Left cardiac atrium (tissue), 4 donors: ENCODE measurements around the gene KCTD1. TPM values are rescaled to one million over a fixed set of nuclear protein-coding genes. Genes with fewer than 3 reads are reported as not detected.

Experiments used
- ATAC-seq, 2 donors: fragments of 200-7000 bp; cut with Tn5 transposase; one replicate each; pipeline ENCODE4 v1.9.1; 2020; ENCODE audit warnings: mild to moderate bottlenecking in 2 of 2, moderate library complexity in 2 of 2
- DNase-seq: peaks from one replicate; pipeline ENCODE4 v3.0.0-alpha.2; 2020
- intact Hi-C, 2 donors: fragments of 100-400 bp; cut with DNase I; formaldehyde crosslinking; loops; one replicate each; pipeline versions ENCODE4 v1.14.1 to v1.15.1; 2022 to 2023
- total RNA-seq, 2 donors: library from RNA; stranded (reverse); fragmentation: NEBNext Ultra II Directional; extraction: Animal tissue kit (Norgen Biotek cat#: 25700); gene quantifications; one replicate each; pipeline ENCODE4 v1.2.1, GENCODE V29; 2021
- donor health status: DM: no; HTN: yes; CAD: no.
- donor health status: DM: no; HTN: yes; CAD: no; lungs with severe emphysema.
- donor health status: DM: yes; HTN: yes; CAD: no.
- donor health status: Dilated cardiomyopathy.

Gene KCTD1
- total RNA-seq, 2 donors from 2014 or later: 35.6 to 42.2 TPM

DNA sequence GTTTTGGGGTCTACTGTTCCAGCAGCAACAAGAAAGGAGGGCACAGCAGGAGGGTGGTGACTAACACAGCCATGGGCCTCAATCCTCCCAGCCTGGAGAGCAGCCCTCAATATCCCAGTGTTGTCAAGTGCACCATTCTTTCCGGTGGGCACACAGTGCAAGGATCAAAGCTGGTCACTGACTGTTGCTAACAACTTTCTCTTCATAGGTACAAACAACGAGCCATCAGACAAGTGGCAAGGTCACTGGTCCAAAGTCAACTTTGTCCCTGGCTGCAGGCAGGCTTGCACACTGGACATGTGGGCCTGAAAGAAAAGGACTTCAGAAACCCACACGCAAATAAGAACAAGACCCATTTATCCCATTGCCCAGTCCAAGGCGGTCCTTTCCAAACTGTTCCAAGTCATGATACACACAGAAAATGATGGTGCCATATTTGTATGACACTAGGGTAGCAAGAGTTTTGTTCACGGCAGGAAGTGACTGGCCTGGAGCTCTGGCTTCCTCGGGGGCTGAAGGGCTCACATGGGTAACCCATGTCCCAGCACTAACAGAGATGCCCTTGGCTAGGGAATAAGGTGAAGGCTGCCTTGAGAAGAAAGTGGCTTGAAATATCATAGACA lies 57.0 kb downstream of the KCTD1 start:
- intact Hi-C loops: no loop called here

DNA sequence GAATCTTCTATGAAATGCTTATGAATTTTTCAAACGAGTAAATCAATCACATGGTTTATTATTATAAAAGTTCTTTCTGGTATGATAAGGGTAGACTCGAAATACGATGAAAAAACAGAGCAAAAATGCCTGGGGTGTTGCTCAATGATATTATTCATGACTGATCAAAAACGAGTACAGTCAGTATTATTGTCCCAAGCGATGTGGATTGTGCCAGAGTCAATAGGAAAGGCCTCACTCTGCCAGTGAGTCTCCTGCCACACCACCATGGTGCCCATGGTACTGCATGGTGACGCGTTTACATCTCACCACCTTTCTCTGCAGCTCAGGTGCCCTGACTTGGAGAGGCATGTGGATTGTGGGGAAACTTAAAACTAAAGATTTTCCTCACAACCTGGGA lies 58.5 kb downstream of the KCTD1 start:
- intact Hi-C loops: no loop called here
- ATAC-seq: no peak
- no peak for DNase-seq

More for the DNA sequence above, 57.0 kb downstream of the KCTD1 start:
- no peak for ATAC-seq
- no peak for DNase-seq

DNA sequence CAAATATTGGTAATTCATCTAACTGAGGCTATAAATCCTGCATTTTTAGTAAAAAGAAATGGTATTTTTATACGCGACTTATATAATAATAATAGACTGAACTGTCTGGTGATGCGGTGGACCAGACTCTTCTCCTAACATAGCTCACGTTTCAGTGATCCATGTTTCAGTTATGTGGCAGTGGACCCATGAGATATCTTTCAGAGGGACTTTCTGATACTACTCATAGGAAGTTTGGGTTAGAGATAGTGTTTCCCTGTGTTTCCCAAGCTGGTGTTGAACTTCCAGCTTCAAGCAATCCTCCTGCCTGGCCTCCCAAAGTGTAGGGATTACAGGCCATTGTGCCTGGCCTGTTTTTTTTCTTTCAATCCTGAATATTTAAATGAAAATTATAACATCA lies 59.2 kb downstream of the KCTD1 start:
- intact Hi-C loops: no loop called here
- ATAC-seq: no peak
- no peak for DNase-seq

DNA sequence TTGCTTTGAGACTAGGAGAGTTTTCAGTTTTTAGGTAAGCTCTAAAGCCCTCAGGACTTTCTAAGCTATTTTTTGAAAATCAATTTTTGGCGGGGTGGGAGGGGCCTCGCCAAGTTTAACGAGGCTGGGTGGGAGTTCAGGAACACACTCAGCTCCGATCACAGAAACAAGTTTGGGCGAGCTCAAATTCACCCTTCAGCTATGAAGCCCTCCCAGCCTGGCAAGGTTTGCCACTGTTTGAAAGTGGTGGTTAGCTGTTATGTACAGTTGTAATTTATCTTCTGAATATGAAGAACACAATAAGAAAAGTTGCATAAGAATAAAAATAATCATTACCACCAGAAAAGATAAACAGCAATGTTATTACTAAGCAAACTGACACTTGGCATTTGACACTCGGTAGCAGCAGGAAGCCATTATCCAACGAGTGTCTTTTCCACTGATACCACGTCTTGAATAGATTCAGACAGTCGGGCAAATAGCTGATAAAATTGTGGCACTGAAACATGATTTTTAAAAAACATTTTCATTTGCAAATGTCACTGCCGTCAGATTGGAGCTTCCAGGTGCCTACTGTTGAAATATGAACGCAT lies 59.8 kb downstream of the KCTD1 start:
- intact Hi-C loops: no loop called here
- ATAC-seq (no peak), DNase-seq (no peak)

DNA sequence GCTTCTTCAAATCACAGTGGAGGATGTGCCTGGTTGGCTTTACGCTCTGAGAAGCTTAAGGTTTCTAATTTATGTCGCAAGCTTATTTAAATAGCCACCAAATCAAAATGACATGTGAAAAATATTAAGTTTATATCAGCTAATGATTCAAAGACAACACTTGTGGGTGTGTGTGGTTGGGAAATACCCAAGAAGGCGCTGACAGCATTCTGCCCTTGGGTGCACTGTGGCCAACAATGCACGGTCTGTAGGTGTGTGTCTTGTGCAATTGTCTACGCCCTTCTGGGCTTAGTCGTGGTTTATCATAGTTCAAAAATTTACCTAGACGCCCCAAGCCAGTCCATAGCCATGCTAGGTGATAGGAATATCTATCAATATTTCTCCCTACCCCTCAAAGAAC lies 60.9 kb downstream of the KCTD1 start:
- DNase-seq: no peak
- ATAC-seq: peak in 1 of 2 donors; percentile 44
- intact Hi-C loops: no loop called here

DNA sequence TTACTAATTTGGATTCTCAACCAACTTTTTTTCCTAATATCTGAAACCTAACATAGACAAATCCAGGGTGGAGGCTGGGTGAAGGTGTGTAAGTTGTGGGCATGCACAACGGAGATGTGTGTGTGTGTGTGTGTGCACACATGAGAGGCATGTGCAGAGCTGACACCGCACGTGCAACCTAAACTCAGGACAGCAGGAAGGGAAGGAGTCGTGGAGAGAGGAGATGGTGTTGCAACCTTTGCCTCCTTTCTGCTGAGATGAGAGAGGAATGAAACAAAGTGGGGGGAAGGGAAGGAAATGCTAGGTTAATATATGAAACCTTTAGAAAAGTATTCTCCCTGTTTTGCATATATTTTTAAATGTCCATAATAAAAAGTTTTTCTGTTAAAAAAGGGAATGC lies 64.7 kb downstream of the KCTD1 start:
- DNase-seq: no peak
- ATAC-seq: no peak
- intact Hi-C loops: no loop called here

DNA sequence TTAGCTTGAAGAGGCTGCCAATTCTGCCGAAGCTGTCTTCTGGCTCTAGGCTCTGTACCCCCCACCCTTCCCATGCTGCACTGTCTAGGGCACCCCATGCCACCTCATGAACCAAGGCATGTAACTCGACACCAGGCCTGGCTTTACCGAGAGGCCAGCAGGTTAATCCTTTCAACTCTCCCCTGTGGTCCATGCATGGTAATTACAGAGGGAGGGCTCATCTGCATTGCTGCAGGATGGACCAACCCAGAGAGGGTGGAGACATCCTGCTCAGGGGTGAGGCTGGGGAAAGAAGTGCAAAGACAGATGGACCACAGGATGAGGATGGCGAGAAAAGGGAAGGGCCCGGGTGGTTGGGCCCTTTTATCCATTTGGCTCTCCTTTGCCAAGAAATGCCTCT lies 65.8 kb downstream of the KCTD1 start:
- intact Hi-C loops: no loop called here
- ATAC-seq: no peak
- no peak for DNase-seq

DNA sequence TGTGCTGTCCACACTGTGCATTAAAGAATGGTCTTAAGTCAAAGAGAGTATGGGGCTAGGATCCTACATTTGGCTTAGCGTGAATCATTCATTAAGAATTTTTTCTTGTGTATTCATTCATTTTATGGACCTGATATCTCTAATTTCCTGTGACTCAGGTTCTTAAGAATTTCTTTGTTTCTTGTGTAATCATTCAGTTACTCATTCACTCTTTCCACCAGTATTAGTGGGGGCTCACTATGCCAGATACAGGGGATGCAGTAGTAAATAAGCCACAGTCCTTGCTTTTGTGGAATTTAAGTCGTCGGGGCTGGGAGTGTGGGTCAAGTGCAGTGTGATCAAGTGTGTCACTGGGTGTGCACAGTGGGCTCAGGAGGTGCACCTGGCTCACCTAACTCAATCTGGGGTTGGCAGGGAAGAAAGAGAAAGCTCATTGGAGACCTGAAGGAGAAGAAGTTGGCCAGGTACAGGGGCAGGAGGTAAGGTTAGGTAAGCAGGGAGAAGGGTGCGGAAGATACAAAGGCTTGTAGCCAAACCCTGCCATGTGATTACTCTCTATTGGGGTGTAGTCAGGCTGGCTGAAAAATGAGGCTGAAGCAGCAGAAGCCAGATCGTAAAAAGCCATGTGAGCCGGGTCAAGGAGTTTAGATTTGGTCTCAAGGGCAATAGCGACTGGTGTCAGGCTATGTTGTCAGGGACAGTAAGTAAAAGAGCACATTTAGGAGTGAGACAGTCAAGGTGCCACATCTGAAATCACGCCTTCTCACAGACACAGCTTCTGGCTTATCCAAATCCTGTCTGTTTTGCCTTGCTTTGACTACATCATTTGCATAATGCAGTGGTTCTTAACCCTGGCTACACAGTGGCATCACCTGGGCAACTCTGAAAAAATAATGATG lies 67.2 kb downstream of the KCTD1 start:
- ATAC-seq (peak in 1 of 2 donors; percentile 45), DNase-seq (no peak)
- intact Hi-C loops: no loop called here

DNA sequence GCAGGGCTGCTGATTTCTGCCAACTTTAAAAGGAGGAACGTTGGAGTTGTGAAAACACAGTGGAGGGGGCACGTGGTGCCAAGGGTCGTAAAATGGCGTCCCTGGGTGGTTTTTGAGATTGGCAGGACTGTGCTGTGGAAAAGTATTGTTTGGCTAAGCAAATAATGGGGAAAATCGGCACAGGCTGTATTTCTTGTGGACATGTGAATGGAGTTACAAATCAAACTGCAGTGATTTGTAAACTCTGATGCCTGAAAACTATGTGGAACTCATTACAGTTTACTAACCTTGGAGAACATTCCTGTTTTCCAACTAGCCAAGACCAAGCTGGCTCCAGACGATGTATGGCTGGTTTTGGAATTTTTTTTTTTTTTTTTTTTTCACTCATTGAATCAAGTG lies 68.7 kb downstream of the KCTD1 start:
- intact Hi-C loops: no loop called here
- ATAC-seq: peak in 1 of 2 donors; percentile 27
- no peak for DNase-seq

DNA sequence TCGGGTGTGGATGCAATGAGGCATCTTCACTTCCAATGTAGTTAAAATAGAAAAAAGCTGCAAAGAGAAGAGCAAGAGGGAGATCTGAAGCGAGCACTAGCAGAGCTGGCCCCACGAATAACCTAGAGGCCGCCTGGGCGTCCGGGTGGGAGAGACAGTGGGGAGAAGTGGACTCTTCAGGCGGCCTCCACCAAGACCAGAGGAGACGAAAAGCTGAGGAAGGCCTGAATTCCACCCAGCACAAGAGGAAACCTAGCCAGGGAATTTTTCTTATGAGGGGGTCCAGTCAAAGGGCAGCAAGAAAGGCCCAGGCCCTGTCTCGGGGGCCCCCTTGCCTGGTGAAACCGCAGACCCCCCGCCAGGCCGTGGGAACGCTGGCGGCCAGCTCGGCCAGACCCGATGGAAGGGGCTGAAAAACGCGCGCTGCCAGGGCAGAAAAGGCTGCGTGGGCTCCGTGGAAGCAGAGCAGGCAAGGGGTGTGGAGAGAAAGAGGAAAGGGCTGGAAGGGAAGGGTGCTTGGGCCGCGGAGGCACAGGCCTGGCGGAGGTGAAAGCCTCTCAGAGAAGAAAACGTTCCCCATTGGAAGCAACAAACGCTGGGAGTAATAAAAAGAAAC lies 69.2 kb downstream of the KCTD1 start:
- ATAC-seq (peak in 1 of 2 donors; percentile 23), DNase-seq (no peak)
- intact Hi-C loops: no loop called here

DNA sequence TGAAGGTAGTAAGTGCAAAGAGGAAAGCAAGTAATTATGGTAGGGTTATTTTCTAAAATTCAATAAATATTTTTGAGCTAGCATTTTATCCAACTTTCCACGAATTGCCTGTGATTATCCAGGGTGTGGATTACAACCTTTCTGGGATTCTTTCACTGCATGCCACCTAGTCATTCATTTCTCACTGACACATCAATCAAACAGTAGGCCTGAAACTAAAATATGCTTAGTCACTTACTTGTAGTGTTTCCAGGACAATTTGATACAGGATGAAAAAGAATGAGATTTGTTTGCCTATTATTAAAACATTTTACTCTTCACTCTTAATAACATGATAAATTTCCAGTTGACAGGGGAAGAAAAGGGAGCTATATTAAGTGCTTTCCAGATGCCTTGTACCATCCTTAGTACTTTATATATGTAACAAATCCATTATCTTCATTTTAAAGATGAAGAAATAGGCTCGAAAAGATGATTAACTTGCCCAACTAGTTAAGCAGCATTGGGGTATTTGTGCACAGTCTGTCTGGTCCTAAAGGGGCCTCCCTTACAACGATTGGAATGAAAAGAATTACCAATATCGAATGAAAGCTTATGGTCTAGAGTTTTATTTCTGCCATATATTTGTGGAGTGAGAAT lies 70.4 kb downstream of the KCTD1 start:
- DNase-seq: no peak
- intact Hi-C loops: no loop called here
- ATAC-seq: no peak

DNA sequence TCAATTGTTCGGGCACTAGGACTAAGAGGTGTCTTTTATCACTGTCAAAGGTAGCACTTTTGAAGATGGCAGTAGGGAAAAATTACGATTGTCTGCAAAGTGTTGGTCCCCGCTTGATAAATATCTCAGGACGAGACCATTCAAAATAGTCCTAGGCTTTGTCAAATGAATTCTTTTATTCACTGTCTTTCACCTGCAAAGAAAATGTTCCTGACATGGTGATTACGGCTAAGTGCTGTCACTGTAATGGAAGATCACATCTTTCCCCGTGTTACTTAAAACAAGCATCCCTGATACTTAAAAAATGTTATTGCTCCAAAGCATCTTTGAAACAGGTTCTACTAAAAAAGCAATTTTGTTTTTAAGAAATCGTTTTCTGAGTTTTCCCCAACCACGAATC lies 71.7 kb downstream of the KCTD1 start:
- intact Hi-C loops: no loop called here
- ATAC-seq: no peak
- no peak for DNase-seq

DNA sequence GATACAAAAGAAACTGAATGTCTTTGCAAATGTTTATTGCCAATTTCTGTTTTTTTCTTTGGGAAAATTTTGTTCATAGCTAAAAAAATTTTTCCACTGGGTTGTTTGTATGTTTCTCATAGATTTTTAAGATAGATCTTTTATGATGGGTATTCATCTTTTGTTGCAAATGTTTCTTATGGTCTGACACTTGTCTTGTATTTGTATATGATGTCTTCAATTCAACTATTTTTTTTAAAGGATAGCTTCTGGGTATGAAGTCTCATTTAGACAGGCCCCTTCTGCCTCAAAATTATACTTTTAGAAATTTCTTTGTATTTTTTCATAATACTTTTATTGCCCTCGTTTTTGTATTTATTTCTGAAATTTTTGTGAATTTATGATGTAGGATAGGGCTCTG lies 73.8 kb downstream of the KCTD1 start:
- DNase-seq (no peak), ATAC-seq (no peak)
- intact Hi-C loops: no loop called here

DNA sequence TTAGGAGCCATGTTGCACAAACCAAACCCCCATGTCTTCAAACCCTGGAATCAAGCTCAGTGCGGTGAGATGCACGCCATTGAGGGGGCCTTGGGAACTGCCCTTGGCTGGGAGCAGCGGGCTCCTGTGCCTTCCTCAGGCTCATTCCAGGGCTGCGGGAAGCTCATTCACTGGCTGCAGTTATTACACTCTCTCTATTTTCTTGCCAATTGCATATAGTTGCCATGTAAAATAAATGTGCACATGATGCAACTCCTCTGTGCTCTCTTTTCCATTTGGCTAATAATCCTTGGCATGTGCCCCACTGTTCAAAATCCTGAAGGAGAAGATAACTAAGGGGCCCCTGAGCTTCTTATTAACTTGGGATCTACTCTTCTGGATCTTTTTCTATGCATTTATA lies 74.7 kb downstream of the KCTD1 start:
- DNase-seq (no peak), ATAC-seq (peak in 1 of 2 donors; percentile 45)
- intact Hi-C loops: no loop called here

DNA sequence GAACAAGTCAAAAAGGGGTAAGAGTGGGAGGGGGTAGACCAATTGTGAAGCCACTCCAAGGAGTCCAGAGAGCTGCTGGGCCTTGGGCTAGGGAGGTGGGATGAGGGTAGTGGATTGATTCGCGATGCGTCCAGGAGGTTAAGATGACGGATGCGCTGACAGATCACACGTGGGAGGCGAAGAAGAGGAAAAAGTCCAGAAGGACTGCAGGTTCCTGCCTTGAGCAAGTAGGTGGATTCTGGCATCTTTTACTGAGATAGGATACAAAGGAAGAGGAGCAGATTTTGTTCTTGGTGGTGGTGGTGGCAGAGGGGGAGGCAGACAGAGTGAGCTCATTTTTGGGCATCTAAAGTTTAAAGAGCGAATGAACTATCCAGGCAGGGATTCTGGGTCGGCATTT lies 76.5 kb downstream of the KCTD1 start:
- DNase-seq (no peak), ATAC-seq (peak in 1 of 2 donors; percentile 49)
- intact Hi-C loops: no loop called here

DNA sequence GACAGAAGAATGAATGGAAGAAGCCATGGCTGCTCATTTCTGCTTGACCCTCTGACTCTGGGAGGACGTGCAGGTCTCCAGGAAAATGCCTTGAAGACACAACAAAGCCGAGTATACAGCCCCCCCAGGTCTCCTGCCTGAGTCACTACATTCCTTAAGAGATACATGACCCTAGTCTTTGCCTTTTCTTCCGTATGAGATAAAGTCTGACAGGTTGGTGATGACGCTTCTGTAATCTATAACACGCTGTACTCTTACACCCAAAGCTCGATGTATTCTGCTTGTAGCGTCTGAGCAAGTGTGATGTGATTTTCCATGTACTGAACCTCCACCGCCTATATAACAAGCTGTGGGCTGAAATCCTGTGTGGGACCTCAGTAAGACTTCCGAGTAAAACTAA lies 77.3 kb downstream of the KCTD1 start:
- intact Hi-C loops: no loop called here
- peak in 1 of 2 donors; percentile 75 for ATAC-seq
- DNase-seq: no peak

DNA sequence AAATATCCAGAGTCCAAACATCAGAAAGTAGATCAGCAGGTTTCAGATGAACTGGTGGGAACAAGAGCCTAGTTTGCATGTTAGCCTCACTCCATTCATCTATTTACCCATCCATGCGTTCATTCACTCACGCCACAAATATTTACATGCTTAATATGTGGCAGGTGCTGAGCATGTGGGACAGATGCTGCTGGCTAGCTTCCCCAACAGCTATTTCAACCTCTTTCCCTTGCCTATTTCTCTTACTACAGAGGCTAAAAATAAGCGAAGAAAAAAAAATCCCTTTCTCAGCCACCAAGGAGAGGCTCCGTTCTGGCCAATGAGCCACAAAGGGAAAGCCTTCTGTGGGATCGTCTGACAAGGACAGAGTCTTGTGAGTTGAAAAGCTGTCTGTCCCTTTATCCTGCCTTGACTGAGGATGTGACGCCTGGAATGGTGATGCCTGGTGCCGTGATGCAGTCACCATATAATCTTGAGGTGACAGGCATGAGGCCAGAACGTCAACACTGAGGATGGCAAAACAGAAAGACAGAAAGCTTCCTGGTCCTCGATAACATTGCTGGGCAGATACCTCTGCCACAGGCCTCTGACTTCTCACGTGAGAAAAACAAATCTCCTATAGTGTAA lies 78.2 kb downstream of the KCTD1 start:
- ATAC-seq: peak in 1 of 2 donors; percentile 55
- intact Hi-C loops: no loop called here
- DNase-seq: no peak

DNA sequence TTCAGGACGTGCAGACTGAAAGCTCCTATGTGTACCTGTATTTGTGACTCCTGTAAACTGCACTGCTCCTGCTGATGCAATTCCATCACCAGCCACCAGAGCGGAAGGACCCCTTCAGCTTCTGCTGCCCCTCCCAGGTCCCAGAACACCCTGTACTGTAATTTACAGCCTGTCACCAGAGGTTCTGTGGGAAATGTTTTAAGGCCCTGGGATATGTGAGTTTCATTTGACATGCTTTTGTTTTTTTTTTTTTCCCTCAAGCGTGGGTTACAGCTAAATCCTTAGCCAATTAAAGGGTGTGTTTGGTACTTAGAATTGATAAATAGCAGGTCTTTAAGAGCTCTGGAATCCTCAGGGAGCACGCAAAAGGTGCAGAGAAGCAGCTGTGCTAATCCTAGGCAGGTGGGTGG lies 79.4 kb downstream of the KCTD1 start:
- ATAC-seq (no peak), DNase-seq (no peak)
- intact Hi-C loops: no loop called here

DNA sequence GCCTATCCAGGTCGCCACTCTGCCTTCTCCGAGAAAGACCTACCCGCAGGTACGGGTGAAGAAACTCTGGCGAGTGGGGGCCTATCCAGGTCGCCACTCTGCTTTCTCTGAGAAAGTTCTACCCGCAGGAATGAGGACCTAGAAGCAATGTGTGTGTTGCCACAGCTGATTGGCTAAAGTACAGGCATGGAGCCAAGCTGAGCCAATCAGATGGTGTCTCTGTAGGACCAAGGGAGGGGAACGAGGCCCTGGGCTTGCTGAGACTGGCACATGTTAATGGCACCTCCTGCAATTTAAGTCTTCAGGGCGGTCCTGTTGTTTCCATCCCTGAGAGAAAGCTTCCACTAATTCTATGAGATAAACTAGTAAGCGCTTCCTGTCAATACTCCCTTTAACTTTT lies 82.3 kb downstream of the KCTD1 start:
- no peak for DNase-seq
- intact Hi-C loops: no loop called here
- no peak for ATAC-seq
